Measurements from ENCODE around the gene TCF7L2.

Gene TCF7L2

GRCh38 chr10:113129117-113129516, 179.1 kb downstream of the TCF7L2 start:
- peaks cover 9 to 19% of the 10 kb centered on the region in 2 experiments for H3K4me1 ChIP-seq (ENCODE audit: control insufficient read depth in 1 of 2, insufficient read depth in 1 of 2, low read depth in 1 of 2, low read length in 1 of 2)
- TF ChIP-seq CTCF (IDR thresholded peaks at IDR 0.05): no peak
- H3K36me3 ChIP-seq: no peaks in the 10 kb centered on the region
- H3K27ac ChIP-seq: no peak overlapping the region
- no peak overlapping the region for H3K4me3 ChIP-seq (ENCODE audit: low read depth in 1 of 2, low read length in 1 of 2)
- no peaks in the 10 kb centered on the region for H3K9me3 ChIP-seq
- H3K27me3 ChIP-seq: peaks cover 44% of the 10 kb centered on the region

- H3K4me3 ChIP-seq (ENCODE audit: low read depth in 1 of 2, low read length in 1 of 2): no peak overlapping the region
- H3K4me1 ChIP-seq (ENCODE audit: control insufficient read depth in 1 of 2, insufficient read depth in 1 of 2, low read depth in 1 of 2, low read length in 1 of 2): peaks cover 9 to 19% of the 10 kb centered on the region in 2 experiments
- H3K9me3 ChIP-seq: no peaks in the 10 kb centered on the region
- H3K27ac ChIP-seq: no peak overlapping the region
- H3K36me3 ChIP-seq: no peaks in the 10 kb centered on the region
- no peak for TF ChIP-seq CTCF (IDR thresholded peaks at IDR 0.05)
- H3K27me3 ChIP-seq: peaks cover 36% of the 10 kb centered on the region
These were observed 180.1 kb downstream of the TCF7L2 start for GRCh38 chr10:113130014-113130641.

GRCh38 chr10:113131613-113132261, 181.7 kb downstream of the TCF7L2 start:
- Histone ChIP-seq H3K36me3 (no peaks in the 10 kb centered on the region), H3K27me3 (peaks cover 21% of the 10 kb centered on the region), H3K9me3 (no peaks in the 10 kb centered on the region), H3K4me3 (ENCODE audit: low read depth in 1 of 2, low read length in 1 of 2) (no peak overlapping the region), H3K4me1 (ENCODE audit: control insufficient read depth in 1 of 2, insufficient read depth in 1 of 2, low read depth in 1 of 2, low read length in 1 of 2) (peaks cover 9 to 14% of the 10 kb centered on the region in 2 experiments), H3K27ac (no peak overlapping the region)
- no peak for TF ChIP-seq CTCF (IDR thresholded peaks at IDR 0.05)

- no peak for TF ChIP-seq CTCF (IDR thresholded peaks at IDR 0.05)
- no peak overlapping the region for H3K27ac ChIP-seq
- H3K9me3 ChIP-seq: no peaks in the 10 kb centered on the region
- no peaks in the 10 kb centered on the region for H3K36me3 ChIP-seq
- peaks cover 12% of the 10 kb centered on the region for H3K27me3 ChIP-seq
- no peak overlapping the region for H3K4me3 ChIP-seq (ENCODE audit: low read depth in 1 of 2, low read length in 1 of 2)
- peaks cover 9 to 12% of the 10 kb centered on the region in 2 experiments for H3K4me1 ChIP-seq (ENCODE audit: control insufficient read depth in 1 of 2, insufficient read depth in 1 of 2, low read depth in 1 of 2, low read length in 1 of 2)
These were observed 182.6 kb downstream of the TCF7L2 start for GRCh38 chr10:113132591-113133121.

DNA sequence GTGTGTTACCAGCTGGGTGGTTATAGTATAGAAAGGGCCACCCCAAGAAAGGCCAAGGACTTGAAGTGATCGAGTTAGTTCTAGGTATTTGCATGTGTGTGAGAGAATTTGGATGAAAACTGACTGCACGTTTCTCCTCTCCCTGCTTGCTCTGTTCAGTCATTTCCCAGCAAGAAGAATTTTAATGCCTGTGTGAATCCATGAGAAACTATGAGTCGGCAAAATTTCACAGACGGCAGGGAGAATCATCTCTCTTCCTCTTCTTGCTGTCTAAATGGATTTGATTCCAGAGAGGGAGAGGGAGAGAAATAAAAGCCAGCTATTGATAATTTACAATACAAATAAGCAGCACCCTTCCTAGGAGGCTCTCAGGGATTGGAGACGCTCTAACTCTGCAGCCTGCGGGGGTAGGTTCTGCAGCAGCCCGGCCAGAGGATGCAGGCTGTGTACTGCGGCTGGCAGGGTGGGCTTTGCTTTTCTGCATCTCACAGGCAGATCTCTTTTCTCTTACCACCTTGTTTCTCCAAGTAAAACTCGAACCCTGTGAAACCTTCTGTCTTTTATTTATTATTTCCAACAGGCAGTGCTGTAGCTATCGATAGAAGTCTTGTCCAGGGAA, 183.6 kb downstream of the TCF7L2 start:
- H3K36me3 ChIP-seq: no peaks in the 10 kb centered on the region
- no peak overlapping the region for H3K27ac ChIP-seq
- no peak for TF ChIP-seq CTCF (IDR thresholded peaks at IDR 0.05)
- H3K4me3 ChIP-seq (ENCODE audit: low read depth in 1 of 2, low read length in 1 of 2): no peak overlapping the region
- peaks cover 9 to 12% of the 10 kb centered on the region in 2 experiments for H3K4me1 ChIP-seq (ENCODE audit: control insufficient read depth in 1 of 2, insufficient read depth in 1 of 2, low read depth in 1 of 2, low read length in 1 of 2)
- peaks cover 2% of the 10 kb centered on the region for H3K27me3 ChIP-seq
- no peaks in the 10 kb centered on the region for H3K9me3 ChIP-seq

Measured in neutrophil (primary cell).